HG03439 (cell line): Measurements from ENCODE around the gene KLF2.

Experiments
- ATAC-seq: cut with Tn5 transposase; IDR thresholded peaks from one replicate; pipeline ENCODE4 v1.9.1; 2021; ENCODE audit warnings: mild to moderate bottlenecking, moderate library complexity; ENCODE audit not compliant: unreplicated experiment

Gene KLF2

GRCh38 chr19:16363133-16363851 is 38.7 kb downstream of the KLF2 start:
- ATAC-seq: no peak

- ATAC-seq: no peak
Measured at GRCh38 chr19:16363852-16364230, 39.2 kb downstream of the KLF2 start.

- ATAC-seq: no peak
Measured at GRCh38 chr19:16364231-16364865, 39.7 kb downstream of the KLF2 start.

DNA sequence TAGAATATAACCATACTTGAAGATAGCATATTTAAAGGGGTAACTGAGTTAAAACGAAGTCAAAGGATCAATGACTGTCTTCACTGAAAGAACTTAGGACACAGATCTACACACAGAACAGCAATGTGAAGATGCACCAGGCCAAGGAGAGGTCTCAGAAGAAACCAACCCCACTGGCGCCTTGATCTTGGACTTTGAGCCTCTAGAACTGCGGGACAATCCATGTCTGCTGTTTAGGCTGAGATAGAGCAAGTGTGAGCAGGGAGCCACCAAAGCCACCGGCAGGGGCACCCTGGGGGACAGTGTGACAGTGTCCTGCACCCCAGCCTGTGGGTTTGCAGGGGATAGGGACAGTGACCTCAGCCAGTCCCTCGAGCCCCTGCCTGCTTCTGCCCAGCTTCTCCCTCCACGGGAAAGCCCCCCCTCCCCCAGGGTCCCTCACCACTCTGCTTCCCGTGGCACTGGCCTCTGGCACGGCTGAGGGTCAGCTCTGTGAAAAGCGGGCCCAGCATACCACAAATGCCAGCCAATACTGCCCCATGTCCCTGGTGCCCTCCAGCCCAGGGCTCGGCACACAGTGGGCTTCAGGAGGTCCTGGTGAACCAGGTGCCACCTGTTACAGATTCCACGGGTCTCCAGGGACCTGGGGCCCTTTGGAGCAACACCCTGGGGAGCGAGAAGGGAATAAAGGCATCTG is 40.8 kb downstream of the KLF2 start:
- ATAC-seq: no peak

GRCh38 chr19:16366056-16366432 is 41.4 kb downstream of the KLF2 start:
- no peak for ATAC-seq

- ATAC-seq: peak; percentile 42
Measured at GRCh38 chr19:16366433-16367260, 42.0 kb downstream of the KLF2 start.

- ATAC-seq: peak; percentile 25
Measured at GRCh38 chr19:16367261-16367683, 42.6 kb downstream of the KLF2 start.

GRCh38 chr19:16368385-16369305 is 44.0 kb downstream of the KLF2 start:
- no peak for ATAC-seq

- ATAC-seq: no peak
Measured at GRCh38 chr19:16369306-16369663, 44.7 kb downstream of the KLF2 start.

- ATAC-seq: no peak
Measured at GRCh38 chr19:16369664-16370576, 45.3 kb downstream of the KLF2 start.

- no peak for ATAC-seq
Measured at GRCh38 chr19:16370641-16371391, 46.2 kb downstream of the KLF2 start.

- peak; percentile 63 for ATAC-seq
Measured at GRCh38 chr19:16371540-16371986, 46.9 kb downstream of the KLF2 start.

DNA sequence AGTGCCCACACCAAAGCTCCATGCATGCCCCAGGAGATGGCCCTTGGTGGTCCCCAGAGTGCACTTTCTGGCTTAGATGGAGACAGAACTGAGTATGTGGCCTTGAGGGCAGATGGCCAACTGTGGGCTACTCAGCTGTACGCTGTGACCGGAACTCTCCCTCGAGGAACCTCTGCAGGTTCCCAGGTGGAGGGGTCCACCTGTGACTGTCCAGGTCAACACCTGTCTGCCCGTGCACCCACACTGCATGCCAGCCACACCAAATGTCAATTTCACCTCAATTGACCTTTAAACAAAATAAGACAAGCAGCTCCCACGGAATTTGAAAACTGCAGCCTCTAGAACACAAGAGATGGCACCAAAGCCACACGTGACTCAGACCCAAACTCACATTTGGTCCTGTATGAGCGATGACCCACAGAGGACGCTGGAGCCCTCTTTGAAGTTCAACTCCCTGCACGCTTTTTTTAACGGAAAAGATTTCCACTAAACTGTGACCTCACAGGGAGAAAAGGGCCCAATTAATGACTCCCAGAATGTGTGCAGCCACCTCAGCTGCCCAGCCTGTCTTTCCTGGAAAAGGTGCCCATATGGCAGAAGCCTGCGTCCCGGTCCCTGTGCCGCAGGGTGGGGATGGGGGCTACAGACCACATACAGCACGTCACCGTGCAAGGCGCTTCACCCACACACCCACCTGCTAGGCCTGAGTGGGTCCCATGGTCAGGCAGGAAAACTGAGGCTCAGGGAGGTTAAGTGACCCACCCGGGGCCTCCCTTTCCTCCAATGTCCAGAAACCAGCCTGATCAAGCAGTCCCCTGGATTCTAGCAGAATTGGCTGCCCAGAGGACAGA is 47.7 kb downstream of the KLF2 start:
- peak; percentile 24 for ATAC-seq

GRCh38 chr19:16373079-16373478 is 48.5 kb downstream of the KLF2 start:
- no peak for ATAC-seq

- no peak for ATAC-seq
Measured at GRCh38 chr19:16373532-16373931, 48.9 kb downstream of the KLF2 start.

DNA sequence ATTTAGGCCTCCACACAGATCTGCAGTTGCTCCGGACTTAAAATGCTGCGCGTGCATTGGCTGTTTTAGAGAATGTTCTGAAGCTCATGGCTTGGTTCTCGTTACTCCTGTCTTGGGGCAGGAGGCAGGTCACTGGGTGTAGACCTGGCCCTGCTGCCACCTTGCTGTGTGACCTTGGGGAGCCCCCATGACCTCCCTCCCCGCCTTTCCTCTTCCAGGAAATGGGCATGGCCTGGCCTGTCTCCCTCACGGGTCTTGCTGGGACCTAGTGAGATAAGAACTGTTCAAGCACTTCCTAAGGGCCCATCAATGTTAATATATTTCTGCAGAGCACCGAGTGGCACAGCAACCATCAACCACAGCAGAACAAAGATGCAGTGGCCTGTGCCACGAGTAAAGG is 49.4 kb downstream of the KLF2 start:
- no peak for ATAC-seq

- no peak for ATAC-seq
Measured at GRCh38 chr19:16374436-16374835, 49.8 kb downstream of the KLF2 start.
